GM19395 (cell line): ENCODE results near the gene DNAJC5G.
"Not testable (repeated sequence)": the region's sequence is repeated elsewhere in the genome, so short reads cannot be mapped to it uniquely, and the experiment has no call there.

Experiments
- ATAC-seq: cut with Tn5 transposase; IDR thresholded peaks from one replicate; pipeline ENCODE4 v1.9.1; 2021; ENCODE audit warnings: mild to moderate bottlenecking, moderate library complexity; ENCODE audit not compliant: unreplicated experiment

DNAJC5G gene

DNA sequence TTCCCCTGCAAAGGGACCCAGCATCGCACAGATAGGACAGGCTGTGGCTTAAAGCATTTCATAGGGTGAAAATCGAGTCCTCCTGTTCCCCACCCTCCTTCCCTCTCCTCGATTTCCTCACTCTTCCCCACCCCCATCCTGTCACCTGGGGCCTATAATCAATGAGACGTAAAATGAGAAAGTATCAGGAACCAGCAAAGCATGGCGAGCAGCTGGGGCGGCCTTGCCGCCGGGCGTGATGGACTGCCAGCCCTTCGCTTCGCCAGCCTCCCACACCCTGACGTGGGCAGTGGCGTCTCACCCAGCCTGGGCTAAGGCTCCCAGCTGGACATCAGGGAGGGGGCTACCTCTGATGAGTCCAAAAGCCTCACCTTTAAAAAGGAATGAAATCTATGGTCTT, 23.5 kb upstream of the DNAJC5G start:
- no peak for ATAC-seq

DNA sequence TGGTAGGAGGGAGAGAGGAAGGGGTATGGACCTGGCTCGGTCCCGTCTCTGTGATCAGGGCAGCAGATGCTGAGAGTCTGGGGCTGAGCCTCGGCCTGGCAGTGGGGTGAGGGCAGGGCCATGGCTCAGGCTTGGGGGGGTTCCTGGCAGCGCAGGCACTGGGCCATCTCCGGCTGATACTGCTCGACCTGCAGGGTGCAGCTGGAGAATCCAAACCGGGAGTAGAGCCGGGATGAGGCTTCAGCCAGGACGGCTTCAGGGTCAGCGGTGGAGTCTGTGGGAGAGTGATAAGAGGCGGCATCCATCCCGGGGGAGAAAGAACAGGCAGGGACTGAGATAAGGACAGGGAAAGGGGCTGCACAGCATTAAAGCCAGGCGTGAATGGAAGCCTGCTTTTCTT, 20.0 kb upstream of the DNAJC5G start:
- ATAC-seq: no peak

DNA sequence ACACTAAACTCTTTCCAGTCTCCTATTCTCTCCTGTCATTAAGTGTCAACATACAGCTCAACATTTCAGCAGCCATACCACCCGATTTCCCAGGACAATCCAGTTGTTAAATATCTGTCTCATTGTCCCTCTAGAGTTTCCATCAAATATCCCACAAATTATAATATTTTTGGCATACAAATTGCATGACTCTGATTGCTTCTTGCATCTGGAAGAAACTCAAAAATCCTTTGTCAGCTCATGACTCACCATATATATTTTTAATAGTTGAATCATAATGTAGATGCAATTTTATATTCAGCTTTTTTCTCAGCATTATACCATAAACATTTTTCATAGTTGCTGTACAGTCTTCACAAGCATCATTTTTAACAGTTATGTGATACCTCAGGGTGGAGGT, 19.6 kb upstream of the DNAJC5G start:
- ATAC-seq: no peak

DNA sequence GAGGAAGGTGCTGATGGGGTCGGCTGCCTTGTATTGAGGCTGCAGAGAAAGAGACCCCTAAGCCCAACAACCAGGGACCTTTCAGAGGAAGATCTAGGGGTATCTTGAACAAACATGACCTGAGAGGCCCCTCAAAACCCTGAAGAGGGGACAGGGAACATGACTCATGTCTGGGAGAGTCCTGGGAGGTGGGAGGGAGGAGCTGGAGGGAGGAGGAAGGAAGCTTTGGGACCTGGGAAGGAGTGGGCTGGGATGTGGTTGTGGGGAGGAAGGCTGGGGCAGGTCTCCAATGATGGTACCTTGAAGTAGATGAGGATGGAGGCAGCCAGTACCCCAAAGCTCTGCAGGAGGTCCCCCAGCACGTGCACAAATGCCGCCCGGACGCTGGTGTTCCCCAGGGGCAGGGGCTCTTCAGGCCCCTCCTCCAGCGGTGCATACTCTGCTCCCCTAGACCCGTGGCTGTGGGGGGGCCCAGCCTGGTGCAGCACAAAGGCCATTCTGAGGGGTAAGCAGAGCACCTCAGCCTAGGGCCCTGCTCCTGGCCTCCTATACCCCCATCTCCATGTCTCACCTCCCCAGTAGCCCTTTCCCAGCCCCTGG, 18.3 kb upstream of the DNAJC5G start:
- ATAC-seq: no peak

DNA sequence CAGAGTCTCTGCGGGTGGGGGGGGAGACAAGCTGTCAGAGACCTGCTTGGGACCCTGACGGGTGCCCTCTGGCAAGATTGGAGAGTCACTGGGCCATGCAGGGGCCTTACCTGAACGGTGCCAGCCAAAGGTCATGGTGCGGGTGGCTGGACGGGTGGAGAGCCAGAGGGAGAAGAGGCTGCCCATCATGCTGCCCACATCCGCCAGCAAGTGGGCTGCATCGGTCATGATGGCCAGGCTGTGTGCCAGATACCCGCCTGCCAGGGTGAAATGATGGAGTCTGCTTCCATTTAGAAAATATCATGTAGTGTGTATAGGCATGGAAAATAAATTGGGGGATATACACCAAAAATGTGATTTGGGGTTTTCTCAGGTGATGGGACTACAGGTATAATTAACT, 17.2 kb upstream of the DNAJC5G start:
- ATAC-seq: no peak

- ATAC-seq: no peak
These were observed 13.8 kb upstream of the DNAJC5G start for GRCh38 chr2:27261241-27261925.

DNA sequence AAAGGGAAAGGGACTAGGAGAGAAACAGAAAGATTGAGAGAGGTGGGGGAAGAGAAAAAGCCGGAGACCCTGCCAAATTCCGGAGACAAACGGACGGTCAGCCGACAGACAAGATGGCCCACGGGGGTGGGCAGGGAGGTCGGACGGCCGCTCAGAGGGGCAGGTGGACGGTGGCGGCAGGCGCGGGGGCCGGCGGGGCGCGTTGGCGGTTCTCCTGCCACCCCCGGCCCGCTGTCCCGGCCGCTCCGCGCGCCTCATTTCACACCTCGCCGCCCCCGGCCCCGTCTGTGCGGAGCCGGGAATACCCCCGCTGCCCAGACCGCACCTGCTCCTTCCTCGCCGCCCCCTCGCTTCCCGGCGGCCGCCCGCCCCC, 13.3 kb upstream of the DNAJC5G start:
- ATAC-seq: no peak

DNA sequence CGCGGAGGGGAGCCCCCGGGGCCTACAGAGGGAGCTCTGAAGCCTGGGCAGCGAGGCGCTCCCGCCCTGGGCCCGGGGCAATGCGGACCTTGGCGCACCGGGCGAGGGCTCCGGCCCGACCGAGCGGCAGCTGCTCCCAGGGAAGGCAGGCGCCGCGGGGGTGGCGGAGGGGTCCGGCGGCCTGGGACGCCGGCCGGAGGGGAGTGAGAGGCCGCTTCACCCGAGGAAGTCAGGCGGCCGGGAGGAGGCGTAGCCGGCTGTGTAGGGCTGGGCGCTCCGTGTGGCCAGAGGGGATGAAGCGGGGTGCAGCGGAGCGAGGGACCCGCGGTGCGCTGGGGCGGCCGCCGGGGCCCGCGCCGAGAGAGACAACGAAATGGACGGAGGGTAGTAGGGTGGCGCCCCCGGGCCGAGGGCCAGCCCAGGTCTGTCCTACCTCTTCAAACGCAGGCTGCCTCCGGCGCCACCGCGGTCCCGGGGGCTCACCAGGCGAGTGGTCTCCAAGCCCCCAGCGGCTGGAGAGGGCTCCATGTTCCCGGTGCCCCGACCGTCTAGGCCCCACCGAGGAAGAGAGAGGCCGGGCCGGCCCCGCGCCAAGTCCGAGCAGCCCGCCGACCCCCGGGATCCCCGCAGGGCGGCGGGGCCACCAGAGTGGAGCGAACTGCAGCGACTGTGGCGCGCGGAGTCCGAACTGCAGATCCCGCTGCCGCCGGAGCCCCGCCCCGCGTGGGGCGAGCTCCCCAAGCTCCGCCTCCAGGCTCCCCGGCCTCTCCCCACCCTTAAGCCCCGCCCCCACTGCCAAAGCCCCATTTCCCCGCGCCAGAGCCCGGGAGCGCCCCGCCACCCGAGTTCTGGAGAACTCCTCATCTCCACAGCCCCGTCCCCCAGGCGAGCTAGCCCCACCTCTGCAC, 12.6 kb upstream of the DNAJC5G start, which contains the start of gene SLC30A3:
Gene SLC30A3 (minus strand): TSS at position 669 of the 908 bp plus-strand sequence. CDS start 141 bp downstream, at position 528.
- ATAC-seq: no peak

DNA sequence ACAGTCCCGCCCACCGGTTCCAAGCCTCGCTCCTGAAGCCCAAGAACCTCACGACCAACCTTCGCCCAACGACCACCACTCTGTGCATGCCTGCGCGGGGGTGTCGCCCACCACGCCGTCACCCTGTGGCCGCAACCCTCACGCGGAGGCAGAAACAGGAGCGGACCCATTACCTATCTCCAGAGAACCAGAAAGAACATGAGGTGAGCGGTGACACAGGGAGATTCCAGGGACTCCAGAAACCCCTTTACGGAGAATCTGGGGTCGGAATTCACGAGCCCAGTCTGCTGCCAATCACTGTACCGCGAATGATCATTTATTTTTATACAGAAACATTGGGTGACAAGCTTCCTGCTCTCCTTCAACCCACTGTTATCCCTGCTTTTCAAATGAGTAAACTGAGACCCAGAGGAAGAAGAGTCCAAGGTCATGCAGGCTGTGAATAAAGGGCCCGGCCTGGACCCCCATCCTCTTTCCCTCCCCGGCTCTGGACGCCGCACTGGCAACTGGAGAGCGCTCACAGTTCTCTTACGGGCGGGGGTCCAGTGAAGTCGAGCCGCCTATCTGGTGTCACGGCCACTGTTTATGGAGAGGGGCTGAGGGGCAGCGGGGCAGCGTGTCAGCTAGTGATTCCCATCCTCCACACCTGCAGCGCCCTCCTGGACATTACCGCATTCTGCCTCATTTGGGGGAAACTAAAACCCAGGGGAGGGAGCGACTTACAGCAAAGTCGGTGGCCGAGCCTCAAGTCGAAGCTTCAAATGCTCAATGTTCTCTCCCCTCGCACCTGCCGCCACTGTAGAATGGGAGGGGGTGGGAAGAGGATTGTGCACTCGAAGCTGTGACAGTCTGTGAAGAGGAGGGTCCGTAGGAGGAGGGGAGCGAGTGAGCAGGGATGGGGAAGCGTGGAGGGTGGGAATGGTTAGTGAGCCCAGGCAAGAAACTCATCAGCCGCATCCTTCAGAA, 11.7 kb upstream of the DNAJC5G start:
- ATAC-seq: no peak

DNA sequence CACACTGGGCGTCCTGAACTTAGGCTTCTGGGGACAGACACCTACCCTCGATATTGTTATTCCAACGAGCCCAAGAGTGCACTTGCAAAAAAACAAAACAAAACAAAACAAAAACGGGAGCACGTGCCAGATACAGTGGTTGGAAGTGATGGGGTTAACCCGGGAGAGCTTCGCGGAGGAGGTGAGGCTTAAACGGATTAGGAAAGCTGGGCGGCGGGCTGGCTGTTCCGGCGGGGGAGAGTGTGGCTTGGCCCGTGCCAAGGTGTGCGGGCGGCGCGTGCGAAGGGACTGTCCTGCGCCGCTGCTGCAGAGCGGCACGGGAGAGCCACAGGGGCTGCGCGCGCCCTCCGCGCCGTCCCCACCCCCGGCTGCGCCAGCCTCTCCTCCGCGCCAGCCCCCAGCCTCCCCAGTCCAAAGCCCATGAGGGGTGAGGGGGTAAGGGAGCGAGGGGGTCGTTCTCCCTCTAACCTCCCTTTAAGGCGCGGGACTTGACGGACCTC, 10.9 kb upstream of the DNAJC5G start:
- no peak for ATAC-seq

DNA sequence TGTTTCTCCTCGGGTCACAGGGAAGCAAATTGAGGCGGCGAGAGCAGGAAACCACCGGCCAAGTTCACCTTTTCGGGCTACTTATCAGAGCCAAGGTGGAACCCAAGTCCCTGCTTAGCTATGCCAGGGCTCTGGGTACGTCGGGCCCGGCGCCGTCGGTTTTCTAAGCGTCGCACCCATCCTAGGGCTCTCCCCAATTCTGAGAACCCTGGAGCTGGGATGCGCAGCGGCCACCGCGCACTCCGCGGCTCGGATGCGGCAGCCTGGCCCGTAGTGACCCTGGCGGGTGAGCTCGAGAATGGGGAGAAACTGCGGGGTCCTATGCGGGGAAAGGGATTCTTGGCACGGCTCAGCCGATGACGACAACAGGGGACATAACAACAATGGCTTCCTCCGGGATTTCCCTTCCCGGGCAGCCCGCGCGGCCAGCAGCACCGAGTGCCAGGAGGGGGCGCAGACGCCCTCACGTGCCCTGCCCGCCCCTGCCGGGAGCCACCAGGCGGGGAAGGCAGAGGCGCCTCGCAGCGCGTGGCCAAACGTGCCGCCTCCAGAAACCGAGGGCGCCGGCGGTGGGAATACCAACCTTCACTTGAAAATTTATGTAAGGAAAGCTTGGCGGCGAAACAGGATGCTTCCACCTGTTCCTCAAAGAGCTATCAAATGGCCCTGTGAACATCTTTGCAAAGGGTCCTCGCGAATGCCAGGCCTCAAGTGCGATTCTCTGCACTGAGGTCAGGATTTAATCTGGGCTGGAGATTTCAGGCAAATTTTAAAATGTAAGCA, 10.3 kb upstream of the DNAJC5G start:
- ATAC-seq: no peak

DNA sequence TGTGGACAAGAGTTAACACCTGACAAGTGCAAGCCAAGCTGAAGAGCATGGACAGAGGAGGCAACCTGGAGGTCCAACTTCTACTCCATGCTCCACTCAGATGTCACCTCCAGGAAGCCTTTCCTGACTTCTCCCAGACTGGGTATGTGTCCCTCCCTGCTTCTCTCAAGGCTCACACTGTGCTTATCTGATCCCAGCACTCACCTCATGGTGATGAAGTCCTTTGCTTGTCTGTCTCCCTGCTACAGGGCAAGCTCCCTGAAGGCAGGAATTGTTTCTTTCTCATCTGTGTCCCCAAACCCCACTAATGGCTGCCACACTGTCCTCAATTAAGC, 9.7 kb upstream of the DNAJC5G start:
- no peak for ATAC-seq

GRCh38 chr2:27268296-27268695, 6.9 kb upstream of the DNAJC5G start:
- not testable (repeated sequence) for ATAC-seq

- no peak for ATAC-seq
These were observed 5.1 kb upstream of the DNAJC5G start for GRCh38 chr2:27270131-27270530.

- ATAC-seq: no peak
These were observed 4.6 kb upstream of the DNAJC5G start for GRCh38 chr2:27270670-27271069.

- ATAC-seq: no peak
These were observed 3.4 kb upstream of the DNAJC5G start for GRCh38 chr2:27271631-27272340.

DNA sequence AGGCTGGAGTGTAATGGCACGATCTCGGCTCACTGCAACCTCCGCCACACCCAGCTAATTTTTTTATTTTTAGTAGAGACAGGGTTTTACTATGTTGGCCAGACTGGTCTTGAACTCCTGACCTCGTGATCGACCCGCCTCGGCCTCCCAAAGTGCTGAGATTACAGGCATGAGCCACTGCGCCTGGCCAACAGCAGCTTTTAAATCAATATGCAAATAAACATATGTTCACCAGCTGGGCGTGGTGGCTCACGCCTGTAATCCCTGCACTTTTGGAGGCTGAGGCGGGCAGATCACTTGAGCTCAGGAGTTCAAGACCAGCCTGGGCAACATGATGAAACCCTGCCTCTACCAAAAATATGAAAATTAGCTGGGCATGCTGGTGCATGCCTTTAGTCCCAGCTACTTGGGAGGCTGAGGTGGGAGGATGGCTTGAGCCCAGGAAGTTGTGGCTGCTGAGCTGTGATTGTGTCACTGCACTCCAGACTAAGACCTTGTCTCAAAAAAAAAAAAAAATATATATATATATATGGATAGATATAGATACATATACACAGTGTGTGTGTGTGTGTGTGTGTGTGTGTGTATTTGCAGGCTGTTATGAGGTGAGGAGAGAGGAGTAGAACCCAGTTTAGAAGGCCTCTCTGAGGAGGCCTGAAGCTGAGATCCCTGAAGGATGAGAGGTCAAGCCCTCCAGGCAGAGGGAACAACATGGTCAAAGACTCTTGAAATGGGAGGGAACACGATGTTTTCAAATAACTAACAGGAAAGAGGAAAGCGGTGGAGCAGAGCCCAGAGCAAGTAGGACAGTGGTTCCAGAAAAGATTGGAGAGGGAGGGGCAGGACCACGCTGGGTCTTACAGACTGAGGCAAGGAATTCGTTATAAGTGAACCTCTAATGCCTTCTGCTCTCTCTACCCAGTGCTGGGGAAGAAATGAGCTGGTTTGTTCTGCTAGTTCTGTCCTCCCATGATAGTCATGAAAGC, 2.4 kb upstream of the DNAJC5G start:
- ATAC-seq: not testable (repeated sequence)

GRCh38 chr2:27278010-27278409, 2.8 kb downstream of the DNAJC5G start:
- no peak for ATAC-seq
